ENCODE results near the gene KIAA0040.

The KIAA0040 gene

DNA sequence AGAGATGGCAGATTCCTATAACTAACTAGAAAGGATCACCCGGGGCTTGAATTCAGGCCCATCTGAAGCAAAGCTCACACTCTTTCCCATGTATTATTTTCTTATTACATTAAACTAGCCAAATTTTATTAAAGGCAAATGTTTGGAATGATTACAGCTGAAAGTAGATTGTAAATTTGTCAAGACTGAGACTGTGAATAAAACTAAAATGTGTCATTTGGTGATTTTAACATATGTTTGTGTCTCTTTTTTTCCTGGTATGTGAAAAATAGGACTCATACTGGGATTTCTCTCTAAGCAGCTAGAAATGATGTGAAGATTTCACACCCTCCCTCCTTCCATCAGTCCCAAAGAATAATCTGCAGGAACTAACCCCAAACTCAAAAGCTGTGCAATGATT, 19.1 kb upstream of the KIAA0040 start:
- H3K27ac Mint-ChIP-seq, result peak overlapping the region; percentile 68 to 88
- DNase-seq (no peak), ATAC-seq (replicated peaks) (no peak)
- H3K4me1 Mint-ChIP-seq (ENCODE audit: low read depth in 2 of 2), result peaks cover 46 to 62% of the 10 kb centered on the region in 2 donors
- H3K27me3 Mint-ChIP-seq, result no peaks in the 10 kb centered on the region
- no peaks in the 10 kb centered on the region for H3K36me3 Mint-ChIP-seq (ENCODE audit: insufficient read depth)
- no peaks in the 10 kb centered on the region for H3K9me3 Mint-ChIP-seq
- peak overlapping the region; percentile 4 to 21 for H3K4me3 Mint-ChIP-seq

GRCh38 chr1:175210744-175211143, 18.2 kb upstream of the KIAA0040 start:
- no peaks in the 10 kb centered on the region for H3K27me3 Mint-ChIP-seq
- H3K27ac Mint-ChIP-seq, result peak overlapping the region; percentile 68 to 88
- H3K9me3 Mint-ChIP-seq, result no peaks in the 10 kb centered on the region
- peaks cover 46 to 63% of the 10 kb centered on the region in 2 donors for H3K4me1 Mint-ChIP-seq (ENCODE audit: low read depth in 2 of 2)
- peak overlapping the region in 1 of 2 donors; percentile 69 for H3K4me3 Mint-ChIP-seq
- no peaks in the 10 kb centered on the region for H3K36me3 Mint-ChIP-seq (ENCODE audit: insufficient read depth)
- ATAC-seq (replicated peaks) (no peak), DNase-seq (no peak)

DNA sequence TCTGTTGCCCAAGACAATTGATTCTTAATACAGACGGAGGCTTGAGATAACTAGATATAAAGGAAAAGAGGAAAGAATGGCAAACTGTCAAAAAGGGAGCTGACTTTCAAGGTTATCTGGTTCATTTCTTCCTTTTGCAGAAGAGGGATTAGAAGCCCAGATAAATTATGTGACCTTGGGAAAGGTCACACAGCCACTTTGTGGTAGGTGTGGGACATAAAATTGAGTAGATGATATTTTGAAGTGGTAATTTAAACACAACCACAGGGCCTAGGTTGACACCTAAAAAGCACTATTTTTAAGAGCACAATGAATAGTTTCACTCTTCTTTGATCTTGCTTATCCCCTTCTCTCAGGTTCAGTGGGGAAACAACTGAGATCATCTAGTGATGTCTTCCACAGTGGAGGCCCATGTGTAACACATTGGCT, 16.9 kb upstream of the KIAA0040 start:
- Mint-ChIP-seq H3K9me3 (no peaks in the 10 kb centered on the region), H3K27ac (peak overlapping the region; percentile 68 to 88), H3K4me3 (peak overlapping the region; percentile 69 to 78), H3K27me3 (no peaks in the 10 kb centered on the region), H3K4me1 (ENCODE audit: low read depth in 2 of 2) (peaks cover 46 to 66% of the 10 kb centered on the region in 2 donors), H3K36me3 (ENCODE audit: insufficient read depth) (no peaks in the 10 kb centered on the region)
- DNase-seq (no peak), ATAC-seq (replicated peaks) (peak; percentile 78)

- H3K27me3 Mint-ChIP-seq, result no peaks in the 10 kb centered on the region
- H3K4me3 Mint-ChIP-seq, result peak overlapping the region; percentile 69 to 78
- peaks cover 46 to 72% of the 10 kb centered on the region in 2 donors for H3K4me1 Mint-ChIP-seq (ENCODE audit: low read depth in 2 of 2)
- ATAC-seq (replicated peaks), result peak; percentile 90
- no peaks in the 10 kb centered on the region for H3K9me3 Mint-ChIP-seq
- H3K36me3 Mint-ChIP-seq (ENCODE audit: insufficient read depth), result no peaks in the 10 kb centered on the region
- peak; percentile 40 to 54 (median 48) for DNase-seq
- peak overlapping the region; percentile 68 to 88 for H3K27ac Mint-ChIP-seq
Observed at GRCh38 chr1:175208773-175209492, 16.4 kb upstream of the KIAA0040 start.

DNA sequence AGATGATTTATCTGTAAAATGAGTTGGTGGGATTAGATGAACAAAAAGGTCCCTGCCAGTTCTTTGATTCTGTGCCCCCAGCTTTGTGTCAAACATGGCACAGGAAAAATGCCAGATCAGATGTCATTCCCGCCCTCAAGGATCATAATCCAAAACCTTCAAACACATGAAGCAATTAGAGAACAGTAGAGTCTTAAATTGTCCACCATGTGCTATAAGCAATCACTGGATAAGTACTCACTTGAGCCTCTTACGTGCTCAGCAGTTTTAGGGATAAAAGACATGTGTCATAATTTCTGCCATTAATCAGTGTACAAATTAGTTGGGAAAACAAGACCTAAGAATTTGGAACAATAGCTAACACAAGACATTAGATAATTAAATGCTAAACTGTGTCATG, 15.4 kb upstream of the KIAA0040 start:
- Mint-ChIP-seq H3K4me1 (ENCODE audit: low read depth in 2 of 2) (peaks cover 43 to 65% of the 10 kb centered on the region in 2 donors), H3K36me3 (ENCODE audit: insufficient read depth) (no peaks in the 10 kb centered on the region), H3K9me3 (no peaks in the 10 kb centered on the region), H3K27ac (peak overlapping the region in 1 of 2 donors; percentile 68), H3K27me3 (no peaks in the 10 kb centered on the region), H3K4me3 (no peak overlapping the region)
- DNase-seq (no peak), ATAC-seq (replicated peaks) (no peak)

DNA sequence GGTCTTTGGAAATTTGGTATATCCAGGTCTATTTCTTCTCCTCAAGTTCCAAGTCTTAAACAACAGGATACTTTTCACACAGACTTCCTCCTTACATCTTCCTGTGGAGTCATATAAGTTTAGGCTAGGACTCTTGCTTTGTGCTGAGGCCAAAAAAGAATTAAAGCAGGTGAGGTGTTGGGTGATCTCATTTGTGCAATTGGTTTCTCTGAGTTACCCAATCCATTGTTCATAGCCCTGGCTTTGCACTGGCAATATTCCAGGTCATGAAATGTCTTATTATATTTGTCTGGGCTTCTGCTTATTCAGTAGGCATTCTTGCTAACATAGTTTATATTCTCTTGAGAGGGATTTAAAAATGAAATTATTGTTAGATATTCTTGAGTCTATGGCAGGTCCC, 14.1 kb upstream of the KIAA0040 start:
- Mint-ChIP-seq H3K4me1 (ENCODE audit: low read depth in 2 of 2) (peaks cover 33 to 54% of the 10 kb centered on the region in 2 donors), H3K27me3 (no peaks in the 10 kb centered on the region), H3K9me3 (no peaks in the 10 kb centered on the region), H3K27ac (no peak overlapping the region), H3K36me3 (ENCODE audit: insufficient read depth) (no peaks in the 10 kb centered on the region), H3K4me3 (no peak overlapping the region)
- no peak for DNase-seq
- no peak for ATAC-seq (replicated peaks)

GRCh38 chr1:175204330-175204729, 11.8 kb upstream of the KIAA0040 start:
- Mint-ChIP-seq H3K9me3 (no peaks in the 10 kb centered on the region), H3K4me3 (no peak overlapping the region), H3K27ac (peak overlapping the region; percentile 26 to 68), H3K27me3 (no peaks in the 10 kb centered on the region), H3K4me1 (ENCODE audit: low read depth in 2 of 2) (peaks cover 16 to 30% of the 10 kb centered on the region in 2 donors), H3K36me3 (ENCODE audit: insufficient read depth) (no peaks in the 10 kb centered on the region)
- no peak for ATAC-seq (replicated peaks)
- no peak for DNase-seq

- no peak for ATAC-seq (replicated peaks)
- peaks cover 9 to 23% of the 10 kb centered on the region in 2 donors for H3K4me1 Mint-ChIP-seq (ENCODE audit: low read depth in 2 of 2)
- no peaks in the 10 kb centered on the region for H3K27me3 Mint-ChIP-seq
Observed at GRCh38 chr1:175203570-175204068, 11.0 kb upstream of the KIAA0040 start.

GRCh38 chr1:175200678-175201521, 8.3 kb upstream of the KIAA0040 start:
- H3K4me3 Mint-ChIP-seq, result no peak overlapping the region
- ATAC-seq (replicated peaks) (no peak), DNase-seq (no peak)
- H3K4me1 Mint-ChIP-seq (ENCODE audit: low read depth in 2 of 2), result peaks cover 2 to 14% of the 10 kb centered on the region in 2 donors
- no peaks in the 10 kb centered on the region for H3K36me3 Mint-ChIP-seq (ENCODE audit: insufficient read depth)
- H3K27ac Mint-ChIP-seq, result no peak overlapping the region
- H3K9me3 Mint-ChIP-seq, result no peaks in the 10 kb centered on the region
- H3K27me3 Mint-ChIP-seq, result no peaks in the 10 kb centered on the region

More at GRCh38 chr1:175203570-175204068, 11.0 kb upstream of the KIAA0040 start:
- H3K4me3 Mint-ChIP-seq, result no peak overlapping the region
- no peak overlapping the region for H3K27ac Mint-ChIP-seq
- DNase-seq, result no peak
- H3K9me3 Mint-ChIP-seq, result no peaks in the 10 kb centered on the region
- no peaks in the 10 kb centered on the region for H3K36me3 Mint-ChIP-seq (ENCODE audit: insufficient read depth)

DNA sequence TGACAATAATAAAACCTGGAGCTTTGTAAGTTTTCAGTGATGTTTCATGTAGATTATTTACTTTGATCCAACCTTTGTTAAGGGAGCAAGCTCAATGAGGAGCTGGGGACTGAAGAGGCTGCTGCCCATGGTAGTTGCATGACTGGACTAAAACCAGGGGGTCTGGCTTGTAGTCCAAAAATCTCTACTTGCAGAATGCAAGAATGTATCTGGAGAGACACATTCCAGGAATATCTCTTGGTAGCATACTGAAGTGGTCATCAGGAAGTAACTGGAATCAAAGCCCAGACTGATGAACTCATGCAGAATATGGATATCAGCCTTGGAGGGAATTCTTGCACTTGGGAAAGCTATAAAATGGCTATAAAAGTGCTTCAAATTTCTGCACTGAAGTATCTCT, 5.8 kb upstream of the KIAA0040 start:
- ATAC-seq (replicated peaks), result no peak
- H3K4me1 Mint-ChIP-seq (ENCODE audit: low read depth in 2 of 2), result peaks cover 4 to 5% of the 10 kb centered on the region in 2 donors
- no peak for DNase-seq
- H3K36me3 Mint-ChIP-seq (ENCODE audit: insufficient read depth), result no peaks in the 10 kb centered on the region
- no peak overlapping the region for H3K27ac Mint-ChIP-seq
- no peaks in the 10 kb centered on the region for H3K9me3 Mint-ChIP-seq
- no peak overlapping the region for H3K4me3 Mint-ChIP-seq
- H3K27me3 Mint-ChIP-seq, result no peaks in the 10 kb centered on the region

- no peak for DNase-seq
- ATAC-seq (replicated peaks), result no peak
- Mint-ChIP-seq H3K27ac (no peak overlapping the region), H3K4me3 (no peak overlapping the region), H3K36me3 (ENCODE audit: insufficient read depth) (no peaks in the 10 kb centered on the region), H3K9me3 (no peaks in the 10 kb centered on the region), H3K27me3 (no peaks in the 10 kb centered on the region), H3K4me1 (ENCODE audit: low read depth in 2 of 2) (peaks cover 5 to 9% of the 10 kb centered on the region in 2 donors)
Observed at GRCh38 chr1:175197531-175197930, 5.0 kb upstream of the KIAA0040 start.

GRCh38 chr1:175195798-175196197, 3.2 kb upstream of the KIAA0040 start:
- peaks cover 14 to 16% of the 10 kb centered on the region in 2 donors for H3K4me1 Mint-ChIP-seq (ENCODE audit: low read depth in 2 of 2)
- ATAC-seq (replicated peaks), result no peak
- H3K9me3 Mint-ChIP-seq, result no peaks in the 10 kb centered on the region
- DNase-seq, result no peak
- H3K4me3 Mint-ChIP-seq, result no peak overlapping the region
- H3K27ac Mint-ChIP-seq, result no peak overlapping the region
- no peaks in the 10 kb centered on the region for H3K36me3 Mint-ChIP-seq (ENCODE audit: insufficient read depth)
- no peaks in the 10 kb centered on the region for H3K27me3 Mint-ChIP-seq

- DNase-seq (no peak), ATAC-seq (replicated peaks) (no peak)
- Mint-ChIP-seq H3K27me3 (no peaks in the 10 kb centered on the region), H3K27ac (no peak overlapping the region), H3K4me1 (ENCODE audit: low read depth in 2 of 2) (peaks cover 19 to 21% of the 10 kb centered on the region in 2 donors), H3K4me3 (no peak overlapping the region), H3K36me3 (ENCODE audit: insufficient read depth) (no peaks in the 10 kb centered on the region), H3K9me3 (no peaks in the 10 kb centered on the region)
Observed at GRCh38 chr1:175195281-175195680, 2.7 kb upstream of the KIAA0040 start.

All from effector memory CD8-positive, alpha-beta T cell (primary cell).